Measurements from ENCODE around the gene MALAT1. TPM values are rescaled to one million over a fixed set of nuclear protein-coding genes. Genes with fewer than 3 reads are reported as not detected.

Gene MALAT1
- total and polyA plus RNA-seq, 2 experiments from 2014 or later, result 2,206 to 6,020 TPM

GRCh38 chr11:65470433-65471049 lies 28.3 kb upstream of the MALAT1 start:
- no peaks in the 10 kb centered on the region for H3K9me3 Mint-ChIP-seq
- H3K27ac ChIP-seq (ENCODE audit: low read depth), result no peak overlapping the region
- no peaks in the 10 kb centered on the region for H3K36me3 Mint-ChIP-seq (ENCODE audit: low read depth)
- H2AFZ ChIP-seq, result no peak overlapping the region
- no peaks in the 10 kb centered on the region for H3K36me3 ChIP-seq (ENCODE audit: insufficient read depth)
- H3K4me3 ChIP-seq, result no peak overlapping the region
- peaks cover 10% of the 10 kb centered on the region for H3K27me3 ChIP-seq (ENCODE audit: insufficient read depth)
- ATAC-seq (no peak), DNase-seq (ENCODE audit: low spot score) (no peak)
- H3K4me1 ChIP-seq (ENCODE audit: insufficient read depth), result peaks cover 4% of the 10 kb centered on the region; the same call in 1 of the 2 replicates
- H3K79me2 ChIP-seq (replicated peaks; ENCODE audit: insufficient read depth), result no peaks in the 10 kb centered on the region
- H3K9me2 ChIP-seq (ENCODE audit: insufficient read depth), result no peaks in the 10 kb centered on the region
- H3K4me2 ChIP-seq, result no peak overlapping the region
- TF ChIP-seq, protein P1, sequence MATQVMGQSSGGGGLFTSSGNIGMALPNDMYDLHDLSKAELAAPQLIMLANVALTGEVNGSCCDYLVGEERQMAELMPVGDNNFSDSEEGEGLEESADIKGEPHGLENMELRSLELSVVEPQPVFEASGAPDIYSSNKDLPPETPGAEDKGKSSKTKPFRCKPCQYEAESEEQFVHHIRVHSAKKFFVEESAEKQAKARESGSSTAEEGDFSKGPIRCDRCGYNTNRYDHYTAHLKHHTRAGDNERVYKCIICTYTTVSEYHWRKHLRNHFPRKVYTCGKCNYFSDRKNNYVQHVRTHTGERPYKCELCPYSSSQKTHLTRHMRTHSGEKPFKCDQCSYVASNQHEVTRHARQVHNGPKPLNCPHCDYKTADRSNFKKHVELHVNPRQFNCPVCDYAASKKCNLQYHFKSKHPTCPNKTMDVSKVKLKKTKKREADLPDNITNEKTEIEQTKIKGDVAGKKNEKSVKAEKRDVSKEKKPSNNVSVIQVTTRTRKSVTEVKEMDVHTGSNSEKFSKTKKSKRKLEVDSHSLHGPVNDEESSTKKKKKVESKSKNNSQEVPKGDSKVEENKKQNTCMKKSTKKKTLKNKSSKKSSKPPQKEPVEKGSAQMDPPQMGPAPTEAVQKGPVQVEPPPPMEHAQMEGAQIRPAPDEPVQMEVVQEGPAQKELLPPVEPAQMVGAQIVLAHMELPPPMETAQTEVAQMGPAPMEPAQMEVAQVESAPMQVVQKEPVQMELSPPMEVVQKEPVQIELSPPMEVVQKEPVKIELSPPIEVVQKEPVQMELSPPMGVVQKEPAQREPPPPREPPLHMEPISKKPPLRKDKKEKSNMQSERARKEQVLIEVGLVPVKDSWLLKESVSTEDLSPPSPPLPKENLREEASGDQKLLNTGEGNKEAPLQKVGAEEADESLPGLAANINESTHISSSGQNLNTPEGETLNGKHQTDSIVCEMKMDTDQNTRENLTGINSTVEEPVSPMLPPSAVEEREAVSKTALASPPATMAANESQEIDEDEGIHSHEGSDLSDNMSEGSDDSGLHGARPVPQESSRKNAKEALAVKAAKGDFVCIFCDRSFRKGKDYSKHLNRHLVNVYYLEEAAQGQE (IDR thresholded peaks at IDR 0.05; ENCODE audit: unreplicated experiment), result no peak
- TF ChIP-seq EZH2phosphoT487 (IDR thresholded peaks at IDR 0.05; ENCODE audit: unreplicated experiment) (no peak), ETS1 (IDR thresholded peaks at IDR 0.05) (no peak), JUNB (IDR thresholded peaks at IDR 0.05; ENCODE audit: unreplicated experiment) (no peak), ZNF331 (CRISPR knock-in tag; IDR thresholded peaks at IDR 0.05; ENCODE audit: low read depth) (no peak), EZH2 (IDR thresholded peaks at IDR 0.05; ENCODE audit: low read depth, unreplicated experiment) (no peak)
- TF ChIP-seq, protein P2, sequence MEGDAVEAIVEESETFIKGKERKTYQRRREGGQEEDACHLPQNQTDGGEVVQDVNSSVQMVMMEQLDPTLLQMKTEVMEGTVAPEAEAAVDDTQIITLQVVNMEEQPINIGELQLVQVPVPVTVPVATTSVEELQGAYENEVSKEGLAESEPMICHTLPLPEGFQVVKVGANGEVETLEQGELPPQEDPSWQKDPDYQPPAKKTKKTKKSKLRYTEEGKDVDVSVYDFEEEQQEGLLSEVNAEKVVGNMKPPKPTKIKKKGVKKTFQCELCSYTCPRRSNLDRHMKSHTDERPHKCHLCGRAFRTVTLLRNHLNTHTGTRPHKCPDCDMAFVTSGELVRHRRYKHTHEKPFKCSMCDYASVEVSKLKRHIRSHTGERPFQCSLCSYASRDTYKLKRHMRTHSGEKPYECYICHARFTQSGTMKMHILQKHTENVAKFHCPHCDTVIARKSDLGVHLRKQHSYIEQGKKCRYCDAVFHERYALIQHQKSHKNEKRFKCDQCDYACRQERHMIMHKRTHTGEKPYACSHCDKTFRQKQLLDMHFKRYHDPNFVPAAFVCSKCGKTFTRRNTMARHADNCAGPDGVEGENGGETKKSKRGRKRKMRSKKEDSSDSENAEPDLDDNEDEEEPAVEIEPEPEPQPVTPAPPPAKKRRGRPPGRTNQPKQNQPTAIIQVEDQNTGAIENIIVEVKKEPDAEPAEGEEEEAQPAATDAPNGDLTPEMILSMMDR (conservative IDR thresholded peaks at IDR 0.05; ENCODE audit: low read depth in 2 of 2), result no peak
- H3K4me3 Mint-ChIP-seq, result no peak overlapping the region
- H4K20me1 ChIP-seq (replicated peaks; ENCODE audit: insufficient read depth), result no peaks in the 10 kb centered on the region
- H3F3A ChIP-seq (replicated peaks; ENCODE audit: low read depth), result peaks cover 3% of the 10 kb centered on the region; the same call in 1 of the 2 replicates
- peaks cover 26% of the 10 kb centered on the region for H3K27me3 Mint-ChIP-seq (ENCODE audit: insufficient read depth, low read depth, poor library complexity)
- H3K4me1 Mint-ChIP-seq, result peaks cover 3% of the 10 kb centered on the region; the same call in 2 of the 3 replicates
- H3K27ac Mint-ChIP-seq, result no peak overlapping the region

DNA sequence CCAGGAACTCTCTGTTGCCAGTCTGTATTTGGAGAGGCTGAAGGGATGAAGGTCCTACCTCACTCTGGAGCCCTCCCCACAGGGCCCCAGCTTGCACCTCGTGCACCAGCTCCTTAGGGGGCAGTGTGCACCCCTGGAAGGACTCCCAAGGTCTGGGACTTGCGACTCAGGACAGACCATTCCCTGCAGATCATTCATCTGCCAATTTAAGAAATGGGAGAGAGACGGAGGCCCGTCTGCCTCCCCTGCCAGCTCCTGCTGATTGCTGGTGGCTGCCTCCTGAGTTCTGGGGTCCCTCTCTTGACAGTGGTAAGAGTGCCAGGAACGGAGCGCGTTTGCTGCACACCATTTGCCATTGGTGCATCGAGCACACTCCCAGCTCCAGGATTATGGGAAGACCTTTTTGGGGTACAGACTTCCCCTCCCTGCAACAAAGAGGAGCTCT lies 27.4 kb upstream of the MALAT1 start:
- peaks cover 5% of the 10 kb centered on the region for H3K79me2 ChIP-seq (replicated peaks; ENCODE audit: insufficient read depth)
- no peaks in the 10 kb centered on the region for H3K36me3 Mint-ChIP-seq (ENCODE audit: low read depth)
- H3F3A ChIP-seq (replicated peaks; ENCODE audit: low read depth), result peaks cover 8% of the 10 kb centered on the region; the same call in 1 of the 2 replicates

More for the DNA sequence above, 27.4 kb upstream of the MALAT1 start:
- Mint-ChIP-seq H3K27ac (no peak overlapping the region), H3K4me3 (no peak overlapping the region), H3K27me3 (ENCODE audit: insufficient read depth, low read depth, poor library complexity) (peaks cover 17% of the 10 kb centered on the region), H3K9me3 (no peaks in the 10 kb centered on the region), H3K4me1 (peaks cover 5% of the 10 kb centered on the region; the same call in 2 of the 3 replicates)
- Histone ChIP-seq H4K20me1 (replicated peaks; ENCODE audit: insufficient read depth) (no peaks in the 10 kb centered on the region), H3K27ac (ENCODE audit: low read depth) (no peak overlapping the region), H3K36me3 (ENCODE audit: insufficient read depth) (no peaks in the 10 kb centered on the region), H3K27me3 (ENCODE audit: insufficient read depth) (peaks cover 1% of the 10 kb centered on the region; the same call in 1 of the 2 replicates), H3K4me2 (no peak overlapping the region), H2AFZ (0 out of 2 replicates have a peak overlapping the region, but pooled peaks have one; percentile 28), H3K9me2 (ENCODE audit: insufficient read depth) (no peaks in the 10 kb centered on the region), H3K4me3 (no peak overlapping the region), H3K4me1 (ENCODE audit: insufficient read depth) (peaks cover 6% of the 10 kb centered on the region; the same call in 1 of the 2 replicates)
- ATAC-seq (peak; percentile 93), DNase-seq (ENCODE audit: low spot score) (peak; percentile 78)
- TF ChIP-seq, protein P2 (conservative IDR thresholded peaks at IDR 0.05; ENCODE audit: low read depth in 2 of 2), result peak; percentile 65 to 84
- TF ChIP-seq POLR2AphosphoS5 (IDR thresholded peaks at IDR 0.05; ENCODE audit: low read depth), result no peak

Measured in GM23338 (cell line).